HCT116 (cell line): ENCODE measurements around the gene LIPT2. TPM values are rescaled to one million over a fixed set of nuclear protein-coding genes. Genes with fewer than 3 reads are reported as not detected.

ENCODE experiments used
- ATAC-seq: fragments of 200-7000 bp; cut with Tn5 transposase; 2 replicates; pipeline ENCODE4 v1.9.1; 2020; ENCODE audit warnings: mild to moderate bottlenecking, moderate library complexity
- BruUV-seq: library from RNA; stranded (reverse); fragments of 400-500 nt; replicated peaks from 2 replicates; lab custom pipeline; 2021; lab: Mats Ljungman, UMichigan
- CTCF ChIA-PET: fragments of 300-600 bp; sonication (Branson Sonifier 250); formaldehyde crosslinking; loops from one replicate; lab custom pipeline; 2021; ENCODE audit warnings: antibody characterized with exemption; lab: Charles Lee
- POLR2A ChIA-PET: fragments of 300-600, 350-600 bp; sonication (Branson Sonifier 250); formaldehyde crosslinking; loops from one replicate; lab custom pipeline; 2021; ENCODE audit warnings: antibody characterized with exemption; lab: Charles Lee
- RAD21 ChIA-PET, 2 experiments: fragments of 300-600 bp; sonication (Branson Sonifier 250); formaldehyde crosslinking; loops; one replicate each; lab custom pipeline; 2023; ENCODE audit warnings: low total read pairs in 2 of 2; ENCODE audit not compliant: uncharacterized antibody in 2 of 2, unreplicated experiment in 2 of 2, low non-redundant PET in 1 of 2; lab: Charles Lee
- DNase-seq: peaks from one replicate; pipeline ENCODE4 v3.0.0-alpha.2; 2010; ENCODE audit warnings: low read depth, low spot score
- H2AFZ ChIP-seq: fragments of 200-600 bp; shearing (Covaris generic), sonication (generic); 2 replicates; pipeline ENCODE4 v1.6.1; 2017; ENCODE audit warnings: low read depth, mixed run types, mixed read lengths, antibody characterized with exemption, low read length; ENCODE audit not compliant: poor library complexity, severe bottlenecking
- H3K27ac ChIP-seq: 2 replicates; pipeline ENCODE4 v1.5.1; 2012; ENCODE audit warnings: low read depth, low read length
- H3K27me3 ChIP-seq: fragments of 200-600 bp; sonication (generic); 2 replicates; pipeline ENCODE4 v1.6.1; 2016; ENCODE audit warnings: mixed run types, low read length, mixed read lengths; ENCODE audit not compliant: insufficient read depth
- H3K36me3 ChIP-seq, 2 experiments: fragments of 200-500 bp in 1 of 2; fragments of 200-600 bp in 1 of 2; sonication (Bioruptor generic) in 1 of 2; sonication (generic) in 1 of 2; 2 replicates each; pipeline versions ENCODE4 v1.5.1 to v1.6.1; 2014 to 2016; ENCODE audit warnings: low read length in 2 of 2, inconsistent platforms in 1 of 2, mixed read lengths in 1 of 2, mixed run types in 1 of 2; ENCODE audit not compliant: insufficient read depth in 2 of 2, control insufficient read depth in 1 of 2
- H3K4me1 ChIP-seq, 2 experiments: fragments of 200-600 bp in 1 of 2; sonication (generic) in 1 of 2; 2 replicates each; pipeline versions ENCODE4 v1.5.1 to v1.6.1; 2012 to 2017; ENCODE audit warnings: low read length in 2 of 2, inconsistent platforms in 1 of 2, mild to moderate bottlenecking in 1 of 2, mixed read lengths in 1 of 2, mixed run types in 1 of 2, moderate library complexity in 1 of 2; ENCODE audit not compliant: insufficient read depth in 2 of 2, control insufficient read depth in 1 of 2
- H3K4me2 ChIP-seq: fragments of 200-600 bp; sonication (generic); 2 replicates; pipeline ENCODE4 v1.6.1; 2017; ENCODE audit warnings: mixed run types, low read length, mixed read lengths
- H3K4me3 ChIP-seq, 2 experiments: fragments of 200-600 bp in 1 of 2; sonication (generic) in 1 of 2; replicated peaks in 1 of 2; 2 replicates each; pipeline ENCODE4 v1.5.1; 2011 to 2016; ENCODE audit warnings: low read length in 2 of 2, control low read depth in 1 of 2, low read depth in 1 of 2, mild to moderate bottlenecking in 1 of 2, mixed read lengths in 1 of 2, mixed run types in 1 of 2
- H3K79me2 ChIP-seq: fragments of 200-600 bp; sonication (generic); 2 replicates; pipeline ENCODE4 v1.6.1; 2017; ENCODE audit warnings: mild to moderate bottlenecking, mixed run types, low read length, moderate library complexity, mixed read lengths; ENCODE audit not compliant: insufficient read depth
- H3K9ac ChIP-seq: fragments of 200-600 bp; sonication (generic); 2 replicates; pipeline ENCODE4 v1.6.1; 2016; ENCODE audit warnings: low read length, mixed read lengths
- H3K9me2 ChIP-seq: fragments of 200-600 bp; sonication (generic), shearing (Covaris generic); 2 replicates; pipeline ENCODE4 v1.6.1; 2017; ENCODE audit warnings: mixed run types, mild to moderate bottlenecking, moderate library complexity; ENCODE audit not compliant: insufficient read depth
- H3K9me3 ChIP-seq, 2 experiments: fragments of 200-500 bp in 1 of 2; fragments of 200-600 bp in 1 of 2; sonication (Bioruptor generic) in 1 of 2; sonication (generic) in 1 of 2; 2 replicates each; pipeline ENCODE4 v1.6.1; 2014 to 2017; ENCODE audit warnings: low read length in 2 of 2, mixed read lengths in 2 of 2, inconsistent platforms in 1 of 2, low read depth in 1 of 2, mild to moderate bottlenecking in 1 of 2, mixed run types in 1 of 2, moderate library complexity in 1 of 2; ENCODE audit not compliant: control insufficient read depth in 1 of 2, insufficient read depth in 1 of 2
- H4K20me1 ChIP-seq: fragments of 200-600 bp; sonication (generic), shearing (Covaris generic); 2 replicates; pipeline ENCODE4 v1.6.1; 2017; ENCODE audit warnings: mixed run types, mild to moderate bottlenecking, moderate library complexity; ENCODE audit not compliant: insufficient read depth
- CBX3 ChIP-seq: IDR thresholded peaks from 2 replicates; pipeline ENCODE4 v1.6.1; 2012; ENCODE audit warnings: low read depth
- CEBPB ChIP-seq: IDR thresholded peaks from 2 replicates; pipeline ENCODE4 v1.6.1; 2012; ENCODE audit warnings: low read depth
- EGR1 ChIP-seq: IDR thresholded peaks from 2 replicates; pipeline ENCODE4 v1.6.1; 2012; ENCODE audit warnings: low read depth
- EZH2 ChIP-seq: fragments of 200-600 bp; sonication (generic); IDR thresholded peaks from 2 replicates; pipeline ENCODE4 v1.6.1; 2017; ENCODE audit warnings: antibody characterized with exemption, mixed run types
- EZH2phosphoT487 ChIP-seq: fragments of 200-600 bp; IDR thresholded peaks from 2 replicates; pipeline ENCODE4 v1.6.1; 2018; ENCODE audit warnings: antibody characterized with exemption, borderline replicate concordance
- FOSL1 ChIP-seq: IDR thresholded peaks from 2 replicates; pipeline ENCODE4 v1.6.1; 2012; ENCODE audit warnings: low read depth
- POLR2A ChIP-seq: IDR thresholded peaks from 2 replicates; pipeline ENCODE4 v1.7.0; 2011; ENCODE audit warnings: borderline replicate concordance; ENCODE audit not compliant: insufficient read depth, insufficient read length; ENCODE audit errors: extremely low read depth
- POLR2AphosphoS5 ChIP-seq: IDR thresholded peaks from 2 replicates; pipeline ENCODE4 v1.6.1; 2011; ENCODE audit warnings: mild to moderate bottlenecking, low read depth, low read length, moderate library complexity
- RAD21 ChIP-seq: IDR thresholded peaks from 2 replicates; pipeline ENCODE4 v1.6.1; 2012; ENCODE audit warnings: low read depth, mild to moderate bottlenecking
- SRF ChIP-seq: IDR thresholded peaks from 2 replicates; pipeline ENCODE4 v1.6.1; 2012; ENCODE audit warnings: low read depth
- TCF7L2 ChIP-seq: IDR thresholded peaks from 2 replicates; pipeline ENCODE4 v1.7.0; 2011; ENCODE audit warnings: borderline replicate concordance, inconsistent platforms; ENCODE audit not compliant: insufficient read depth, insufficient read length; ENCODE audit errors: extremely low read depth
- YY1 ChIP-seq: IDR thresholded peaks from 2 replicates; pipeline ENCODE4 v1.6.1; 2011; ENCODE audit warnings: low read length, low read depth, moderate library complexity, mild to moderate bottlenecking; ENCODE audit not compliant: insufficient replicate concordance; ENCODE audit errors: extremely low read depth
- ZBTB33 ChIP-seq: IDR thresholded peaks from 2 replicates; pipeline ENCODE4 v1.6.1; 2011; ENCODE audit warnings: mild to moderate bottlenecking, low read length, moderate library complexity; ENCODE audit not compliant: insufficient replicate concordance; ENCODE audit errors: extremely low read depth
- ZFX ChIP-seq: fragments of 450-650 bp; IDR thresholded peaks from 2 replicates; pipeline ENCODE4 v1.6.1; 2017
- intact Hi-C: fragments of 100-400 bp; cut with micrococcal nuclease; formaldehyde crosslinking; loops from 2 replicates; pipeline ENCODE4 v1.10.0; 2022
- total RNA-seq: library from RNA; stranded (reverse); gene quantifications from one replicate; pipeline ENCODE4 v1.2.1, GENCODE V29; 2021; ENCODE audit not compliant: unreplicated experiment
- TF ChIP-seq, protein P1 (sequence below): IDR thresholded peaks from 2 replicates; pipeline ENCODE4 v1.6.1; 2012

LIPT2 gene
- total RNA-seq, 1 experiment from 2014 or later = 3.4 TPM

- no peak overlapping the region for H3K4me2 ChIP-seq
- H2AFZ ChIP-seq = no peak overlapping the region
- ChIA-PET CTCF (no interaction called here), RAD21 (no interaction called here), POLR2A (no interaction called here)
- H3K9me3 ChIP-seq = peaks cover 0 to 11% of the 10 kb centered on the region in 2 experiments; a peak in 1 of 4 replicates
- no peaks in the 10 kb centered on the region for H3K27me3 ChIP-seq
- H3K9ac ChIP-seq = no peak overlapping the region
- H3K4me3 ChIP-seq = no peak overlapping the region
- no peak for DNase-seq
- H3K27ac ChIP-seq = no peak overlapping the region
- no peaks in the 10 kb centered on the region for H4K20me1 ChIP-seq
- TF ChIP-seq CEBPB (no peak), ZBTB33 (no peak), YY1 (no peak), POLR2AphosphoS5 (no peak), RAD21 (no peak), EGR1 (no peak), FOSL1 (no peak), TCF7L2 (no peak), EZH2 (no peak), POLR2A (no peak), SRF (no peak), ZFX (no peak), CBX3 (no peak), EZH2phosphoT487 (no peak)
- TF ChIP-seq, protein P1, sequence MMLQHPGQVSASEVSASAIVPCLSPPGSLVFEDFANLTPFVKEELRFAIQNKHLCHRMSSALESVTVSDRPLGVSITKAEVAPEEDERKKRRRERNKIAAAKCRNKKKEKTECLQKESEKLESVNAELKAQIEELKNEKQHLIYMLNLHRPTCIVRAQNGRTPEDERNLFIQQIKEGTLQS = no peak
- no TSS peak for BruUV-seq
- no peak for ATAC-seq
- no peaks in the 10 kb centered on the region for H3K79me2 ChIP-seq
- no peaks in the 10 kb centered on the region for H3K9me2 ChIP-seq
- intact Hi-C loops = no loop called here
- no peaks in the 10 kb centered on the region for H3K4me1 ChIP-seq
- H3K36me3 ChIP-seq = no peaks in the 10 kb centered on the region
Observed at GRCh38 chr11:74541466-74541865, 47.9 kb upstream of the LIPT2 start.
